Neural cell (in vitro differentiated cells): ENCODE data around the gene CUL3. TPM values are rescaled to one million over a fixed set of nuclear protein-coding genes. Genes with fewer than 3 reads are reported as not detected.
"Not testable (repeated sequence)": the region's sequence is repeated elsewhere in the genome, so short reads cannot be mapped to it uniquely, and the experiment has no call there.

Source experiments
- H2AFZ ChIP-seq: fragments of 200-600, 300-800 bp; sonication (generic), shearing (Covaris generic); 2 replicates; pipeline ENCODE4 v1.6.0; 2014; ENCODE audit warnings: low read depth, mild to moderate bottlenecking, antibody characterized with exemption, low read length, moderate library complexity
- H3F3A ChIP-seq: fragments of 200-600 bp; shearing (Covaris generic); 2 replicates; pipeline ENCODE4 v1.6.1; 2016; ENCODE audit warnings: mild to moderate bottlenecking, moderate library complexity, mixed read lengths, antibody characterized with exemption, low read length; ENCODE audit not compliant: insufficient read depth, poor library complexity, severe bottlenecking
- H3K27ac ChIP-seq: fragments of 200-600, 300-800 bp; sonication (generic), shearing (Covaris generic); 2 replicates; pipeline ENCODE4 v1.5.1; 2014; ENCODE audit warnings: mild to moderate bottlenecking, low read length, moderate library complexity
- H3K27me3 ChIP-seq: fragments of 300-800, 200-600 bp; sonication (generic), shearing (Covaris generic); 2 replicates; pipeline ENCODE4 v1.6.0; 2014; ENCODE audit warnings: mild to moderate bottlenecking, low read depth, low read length, moderate library complexity; ENCODE audit not compliant: insufficient read depth
- H3K36me3 ChIP-seq: fragments of 300-800, 200-600 bp; sonication (generic), shearing (Covaris generic); 2 replicates; pipeline ENCODE4 v1.5.1; 2014; ENCODE audit warnings: mild to moderate bottlenecking, antibody characterized with exemption, low read length, moderate library complexity; ENCODE audit not compliant: insufficient read depth
- H3K4me2 ChIP-seq: fragments of 300-800, 200-600 bp; sonication (generic), shearing (Covaris generic); 2 replicates; pipeline ENCODE4 v1.6.0; 2014; ENCODE audit warnings: mild to moderate bottlenecking, low read length
- H3K4me3 ChIP-seq: fragments of 300-800, 200-600 bp; sonication (generic), shearing (Covaris generic); 2 replicates; pipeline ENCODE4 v1.5.1; 2014; ENCODE audit warnings: mild to moderate bottlenecking, low read length, moderate library complexity
- H3K79me2 ChIP-seq: fragments of 200-600 bp; shearing (Covaris generic); replicated peaks from 2 replicates; pipeline ENCODE4 v1.6.0; 2014; ENCODE audit warnings: mild to moderate bottlenecking, low read length, moderate library complexity; ENCODE audit not compliant: insufficient read depth
- H3K9ac ChIP-seq: fragments of 300-800, 200-600 bp; sonication (generic), shearing (Covaris generic); 2 replicates; pipeline ENCODE4 v1.6.1; 2016; ENCODE audit warnings: mild to moderate bottlenecking, low read length, mixed read lengths
- H3K9me2 ChIP-seq: fragments of 200-600 bp; shearing (Covaris generic); 2 replicates; pipeline ENCODE4 v1.6.1; 2016; ENCODE audit warnings: mild to moderate bottlenecking, low read length, mixed read lengths; ENCODE audit not compliant: insufficient read depth
- H3K9me3 ChIP-seq: fragments of 200-600, 300-800 bp; sonication (generic), shearing (Covaris generic); 2 replicates; pipeline ENCODE4 v1.6.1; 2016; ENCODE audit warnings: mild to moderate bottlenecking, mixed run types, low read length, moderate library complexity, mixed read lengths
- H4K20me1 ChIP-seq: fragments of 200-600 bp; shearing (Covaris generic); 2 replicates; pipeline ENCODE4 v1.6.1; 2016; ENCODE audit warnings: mild to moderate bottlenecking, mixed run types; ENCODE audit not compliant: insufficient read depth
- CTCF ChIP-seq: fragments of 450-650 bp; IDR thresholded peaks from 2 replicates; pipeline ENCODE4 v1.5.1; 2014; ENCODE audit warnings: antibody characterized with exemption, mild to moderate bottlenecking, moderate library complexity; ENCODE audit not compliant: poor library complexity, severe bottlenecking
- EP300 ChIP-seq: fragments of 450-650 bp; conservative IDR thresholded peaks from 2 replicates; pipeline ENCODE4 v1.6.1; 2014; ENCODE audit warnings: antibody characterized with exemption, mild to moderate bottlenecking, moderate library complexity; ENCODE audit not compliant: poor library complexity, severe bottlenecking
- EZH2 ChIP-seq: fragments of 200-600, 300-800 bp; shearing (Covaris generic), sonication (generic); IDR thresholded peaks from 2 replicates; pipeline ENCODE4 v1.6.1; 2014; ENCODE audit warnings: antibody characterized with exemption, low read length, borderline replicate concordance, mild to moderate bottlenecking; ENCODE audit not compliant: insufficient read depth, poor library complexity, severe bottlenecking
- MXI1 ChIP-seq: fragments of 450-650 bp; conservative IDR thresholded peaks from 2 replicates; pipeline ENCODE4 v1.6.1; 2014; ENCODE audit warnings: antibody characterized with exemption, mild to moderate bottlenecking; ENCODE audit not compliant: poor library complexity, severe bottlenecking
- POLR2AphosphoS5 ChIP-seq: IDR thresholded peaks from 2 replicates; pipeline ENCODE4 v1.6.1; 2012
- RAD21 ChIP-seq: fragments of 450-650 bp; conservative IDR thresholded peaks from 2 replicates; pipeline ENCODE4 v1.6.1; 2014; ENCODE audit warnings: antibody characterized with exemption, mild to moderate bottlenecking, moderate library complexity
- REST ChIP-seq: IDR thresholded peaks from 2 replicates; pipeline ENCODE4 v1.6.1; 2012; ENCODE audit warnings: borderline replicate concordance
- SMC3 ChIP-seq: fragments of 450-650 bp; conservative IDR thresholded peaks from 2 replicates; pipeline ENCODE4 v1.6.1; 2014; ENCODE audit warnings: antibody characterized with exemption, mild to moderate bottlenecking, moderate library complexity; ENCODE audit not compliant: poor library complexity
- TAF1 ChIP-seq: IDR thresholded peaks from 2 replicates; pipeline ENCODE4 v1.6.1; 2012; ENCODE audit warnings: low read depth
- polyA plus RNA-seq: library from polyadenylated mRNA; depleted of rRNA; stranded (reverse); fragments of >200 nt; gene quantifications from 2 replicates; pipeline ENCODE4 v1.2.3, GENCODE V29; 2014

The CUL3 gene
- polyA plus RNA-seq, 1 donor from 2014 or later = 53.9 TPM

DNA sequence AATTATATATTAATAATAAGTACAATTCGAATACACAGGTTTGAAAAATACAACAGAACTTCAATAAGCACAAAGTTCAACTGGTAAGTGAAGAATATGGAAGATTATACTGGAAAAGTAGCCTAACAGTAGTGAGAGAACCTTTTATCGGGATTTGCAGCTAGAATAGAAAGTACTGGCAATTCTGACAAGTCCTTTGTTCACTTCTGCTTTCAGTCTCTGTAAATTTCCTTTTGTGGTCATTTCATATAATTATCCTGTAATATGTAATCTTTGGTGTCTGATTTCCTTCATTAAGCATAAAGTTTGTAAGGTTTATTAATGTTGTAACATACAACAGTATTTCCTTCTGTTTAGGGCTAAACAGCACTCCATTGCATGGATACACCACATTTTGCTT is 67.2 kb downstream of the CUL3 start:
- Histone ChIP-seq H3K27me3 (no peaks in the 10 kb centered on the region), H3K27ac (no peak overlapping the region), H3K4me2 (no peak overlapping the region), H3K36me3 (no peaks in the 10 kb centered on the region), H3F3A (no peaks in the 10 kb centered on the region), H3K9me3 (no peaks in the 10 kb centered on the region), H4K20me1 (no peaks in the 10 kb centered on the region), H3K4me3 (no peak overlapping the region), H3K9ac (no peak overlapping the region), H2AFZ (no peak overlapping the region), H3K79me2 (peaks cover 55% of the 10 kb centered on the region), H3K9me2 (no peaks in the 10 kb centered on the region)
- no peak for TF ChIP-seq REST
- no peak for TF ChIP-seq SMC3
- no peak for TF ChIP-seq MXI1
- TF ChIP-seq EP300 = no peak
- no peak for TF ChIP-seq CTCF
- TF ChIP-seq POLR2AphosphoS5 = no peak
- no peak for TF ChIP-seq RAD21
- no peak for TF ChIP-seq TAF1
- no peak for TF ChIP-seq EZH2

DNA sequence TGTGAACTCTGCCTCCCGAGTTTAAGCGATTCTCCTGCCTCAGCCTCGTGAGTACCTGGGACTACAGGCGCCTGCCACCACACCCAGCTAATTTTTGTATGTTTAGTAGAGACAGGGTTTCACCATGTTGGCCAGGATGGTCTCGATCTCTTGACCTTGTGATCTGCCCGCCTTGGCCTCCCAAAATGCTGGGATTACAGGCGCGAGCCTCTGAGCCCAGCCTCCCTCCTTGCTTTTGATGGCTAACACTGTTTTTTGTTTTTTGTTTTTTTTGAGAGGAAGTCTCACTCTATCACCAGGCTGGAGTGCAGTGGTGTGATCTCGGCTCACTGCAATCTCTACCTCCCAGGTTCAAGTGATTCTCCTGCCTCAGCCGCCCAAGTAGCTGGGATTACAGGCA is 68.8 kb downstream of the CUL3 start:
- H3K9me2 ChIP-seq, H3K36me3 ChIP-seq, H4K20me1 ChIP-seq, H3K9me3 ChIP-seq, H3F3A ChIP-seq, H3K4me2 ChIP-seq, H3K4me3 ChIP-seq, H3K9ac ChIP-seq, H3K27me3 ChIP-seq, H3K27ac ChIP-seq, H2AFZ ChIP-seq: not testable (repeated sequence)
- peaks cover 45% of the 10 kb centered on the region for H3K79me2 ChIP-seq

- Histone ChIP-seq H3K9me2 (no peaks in the 10 kb centered on the region), H3K9me3 (no peaks in the 10 kb centered on the region), H3K27me3 (no peaks in the 10 kb centered on the region), H3K36me3 (no peaks in the 10 kb centered on the region), H3K4me3 (no peak overlapping the region), H3F3A (no peaks in the 10 kb centered on the region), H3K27ac (no peak overlapping the region), H3K79me2 (peaks cover 21% of the 10 kb centered on the region), H4K20me1 (no peaks in the 10 kb centered on the region), H2AFZ (no peak overlapping the region), H3K9ac (no peak overlapping the region), H3K4me2 (no peak overlapping the region)
- TF ChIP-seq CTCF = no peak
- no peak for TF ChIP-seq SMC3
- TF ChIP-seq MXI1 = no peak
- no peak for TF ChIP-seq EP300
- no peak for TF ChIP-seq EZH2
- TF ChIP-seq TAF1 = no peak
- TF ChIP-seq POLR2AphosphoS5 = no peak
- TF ChIP-seq REST = no peak
- no peak for TF ChIP-seq RAD21
These were observed 71.2 kb downstream of the CUL3 start for GRCh38 chr2:224513991-224514390.
